B cell (primary cell): ENCODE results near the gene PPP2R2B. TPM values are rescaled to one million over a fixed set of nuclear protein-coding genes. Genes with fewer than 3 reads are reported as not detected.

ENCODE experiments used
- ATAC-seq: fragments of 200-7000 bp; cut with Tn5 transposase; one replicate; pipeline ENCODE4 v1.10.0; 2021; ENCODE audit warnings: low read depth, mild to moderate bottlenecking, moderate number of reproducible peaks, moderate library complexity
- CTCF ChIA-PET: fragments of 350-600 bp; sonication (Branson Sonifier 250); formaldehyde crosslinking; loops from one replicate; lab custom pipeline; 2021; ENCODE audit warnings: antibody characterized with exemption, inconsistent platforms; lab: Charles Lee
- POLR2A ChIA-PET: fragments of 350-600 bp; sonication (Branson Sonifier 250); formaldehyde crosslinking; loops from one replicate; lab custom pipeline; 2021; ENCODE audit warnings: antibody characterized with exemption; lab: Charles Lee
- DNase-seq: peaks from one replicate; pipeline ENCODE4 v3.0.0; 2013
- H2AFZ ChIP-seq: 2 replicates; pipeline ENCODE4 v1.6.1; 2012; ENCODE audit warnings: mild to moderate bottlenecking, low read depth, low read length; ENCODE audit not compliant: insufficient read depth, poor library complexity, severe bottlenecking
- H3K27ac ChIP-seq, 2 donors: 1 replicate in 1 of 2; 2 replicates in 1 of 2; pipeline ENCODE4 v1.5.1; 2012 to 2013; ENCODE audit warnings: low read length in 2 of 2, mild to moderate bottlenecking in 2 of 2, moderate library complexity in 1 of 2
- H3K27me3 ChIP-seq, 4 experiments: fragments of 200-600 bp in 1 of 4; sonication (generic) in 1 of 4; replicated peaks in 1 of 4; 1 replicate in 2 of 4; 2 replicates in 2 of 4; pipeline versions ENCODE4 v1.6.1 to v1.7.0; 2013 to 2016; ENCODE audit warnings: low read length in 3 of 4, mild to moderate bottlenecking in 2 of 4, mixed read lengths in 1 of 4, moderate library complexity in 1 of 4; ENCODE audit not compliant: insufficient read depth in 4 of 4, control insufficient read depth in 3 of 4; ENCODE audit errors: control extremely low read depth in 1 of 4
- H3K36me3 ChIP-seq, 2 experiments: replicated peaks in 1 of 2; 1 replicate in 1 of 2; 2 replicates in 1 of 2; pipeline versions ENCODE4 v1.6.1 to v1.7.1; 2013; ENCODE audit warnings: low read length in 1 of 2; ENCODE audit not compliant: insufficient read depth in 2 of 2, control insufficient read depth in 1 of 2; ENCODE audit errors: control extremely low read depth in 1 of 2, extremely low read depth in 1 of 2
- H3K4me1 ChIP-seq, 2 donors: fragments of 200-600 bp in 1 of 2; sonication (generic) in 1 of 2; 1 replicate in 1 of 2; 2 replicates in 1 of 2; pipeline versions ENCODE4 v1.5.1 to v1.6.1; 2013 to 2017; ENCODE audit warnings: low read length in 2 of 2; ENCODE audit not compliant: control insufficient read depth in 2 of 2, insufficient read depth in 2 of 2
- H3K4me2 ChIP-seq: replicated peaks from 2 replicates; pipeline ENCODE3; 2012; ENCODE audit warnings: mild to moderate bottlenecking, low read depth, low read length; ENCODE audit not compliant: poor library complexity, severe bottlenecking
- H3K4me3 ChIP-seq, 5 experiments: fragments of 200-600 bp in 1 of 5; sonication (generic) in 1 of 5; 1 replicate in 3 of 5; 2 replicates in 2 of 5; pipeline versions ENCODE4 v1.5.1 to v1.7.0; 2011 to 2016; ENCODE audit warnings: low read length in 4 of 5, mild to moderate bottlenecking in 4 of 5, low read depth in 2 of 5, control low read depth in 1 of 5, moderate library complexity in 1 of 5; ENCODE audit not compliant: insufficient read depth in 1 of 5; ENCODE audit errors: control extremely low read depth in 1 of 5, extremely low read depth in 1 of 5
- H3K79me2 ChIP-seq: fragments of 200-600 bp; sonication (generic); one replicate; pipeline ENCODE4 v1.6.0; 2016; ENCODE audit warnings: low read length; ENCODE audit not compliant: control insufficient read depth, insufficient read depth
- H3K9ac ChIP-seq: fragments of 200-600 bp; sonication (generic); 2 replicates; pipeline ENCODE4 v1.6.1; 2017; ENCODE audit warnings: mild to moderate bottlenecking, low read length, moderate library complexity
- H3K9me3 ChIP-seq, 3 donors: one replicate each; pipeline versions ENCODE4 v1.6.1 to v1.7.1; 2013; ENCODE audit warnings: low read length in 2 of 3; ENCODE audit not compliant: control insufficient read depth in 2 of 3, insufficient read depth in 1 of 3; ENCODE audit errors: control extremely low read depth in 1 of 3
- H4K20me1 ChIP-seq: 2 replicates; pipeline ENCODE4 v1.6.0; 2012; ENCODE audit warnings: mild to moderate bottlenecking, low read length; ENCODE audit not compliant: insufficient read depth, control insufficient read depth, poor library complexity, severe bottlenecking
- H3K27ac Mint-ChIP-seq: one replicate; pipeline ENCODE4 v1.8.0; 2021; ENCODE audit warnings: mixed read lengths
- H3K27me3 Mint-ChIP-seq: one replicate; pipeline ENCODE4 v1.8.0; 2021; ENCODE audit warnings: mixed read lengths
- H3K4me1 Mint-ChIP-seq: one replicate; pipeline ENCODE4 v1.8.0; 2021; ENCODE audit warnings: mixed read lengths
- H3K4me3 Mint-ChIP-seq: one replicate; pipeline ENCODE4 v1.8.0; 2021; ENCODE audit warnings: mixed read lengths
- H3K9me3 Mint-ChIP-seq: one replicate; pipeline ENCODE4 v1.8.0; 2022; ENCODE audit warnings: mixed read lengths; ENCODE audit not compliant: insufficient read depth
- EZH2 ChIP-seq: IDR thresholded peaks from 2 replicates; pipeline ENCODE4 v1.6.1; 2012; ENCODE audit warnings: borderline replicate concordance, low read depth, mild to moderate bottlenecking, moderate library complexity, low read length; ENCODE audit not compliant: insufficient read depth, poor library complexity, severe bottlenecking
- WGBS: methylation state at CpG from one replicate; pipeline ENCODE4 v1.1.5; 2013; ENCODE audit warnings: missing lambda C conversion rate; ENCODE audit not compliant: insufficient coverage; 5-methylcytosine and 5-hydroxymethylcytosine counted together
- intact Hi-C: fragments of 100-400 bp; cut with micrococcal nuclease; formaldehyde crosslinking; loops from one replicate; pipeline ENCODE4 v1.10.0; 2022
- polyA plus RNA-seq: library from polyadenylated mRNA; depleted of rRNA; stranded (reverse); fragments of >200 nt; gene quantifications from 2 replicates; pipeline ENCODE4 v1.2.3, GENCODE V29; 2012
- total RNA-seq, 2 donors: library from RNA; stranded (reverse); fragments of 120-200 nt in 1 of 2; gene quantifications; 1 replicate in 1 of 2; 2 replicates in 1 of 2; pipeline versions ENCODE4 v1.2.3 to v1.2.4, GENCODE V29; 2013 to 2022
- TF ChIP-seq, protein P1 (sequence below): fragments of 200-600 bp; IDR thresholded peaks from one replicate; pipeline ENCODE4 v1.8.0; 2022; ENCODE audit warnings: antibody characterized with exemption, mild to moderate bottlenecking

The PPP2R2B gene
- total and polyA plus RNA-seq, 2 donors (not counting 1 experiment from before 2014, with no cell fraction given) = 0.03 TPM; not detected in 1

DNA sequence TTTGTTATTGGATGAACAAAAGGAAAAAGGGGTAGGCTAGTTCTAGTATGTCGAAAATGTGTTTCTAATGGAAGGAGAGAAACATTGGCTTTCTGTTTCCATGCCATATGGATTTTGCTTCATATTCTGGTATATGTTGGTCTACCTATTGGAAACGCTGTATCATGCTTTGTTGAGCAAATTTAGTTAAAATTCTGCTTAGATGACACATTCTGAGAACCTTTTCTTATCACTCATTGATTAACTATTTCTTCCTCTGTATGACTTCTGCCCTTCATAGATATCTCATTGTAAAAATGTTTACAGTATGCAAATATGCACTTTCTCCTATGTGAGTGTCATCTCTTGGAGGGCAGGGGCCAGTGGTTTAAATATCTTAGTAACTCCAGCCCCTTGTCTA lies 293.8 kb downstream of the PPP2R2B start:
- H3K27me3 Mint-ChIP-seq = peaks cover 6% of the 10 kb centered on the region
- WGBS = 67% methylated on average over 1 of the region's 2 CpGs
- H3K9me3 ChIP-seq = peaks cover 0 to 3% (median 0%) of the 10 kb centered on the region in 3 donors
- DNase-seq (no peak), ATAC-seq (no peak)
- H3K27ac Mint-ChIP-seq = no peak overlapping the region
- H4K20me1 ChIP-seq = no peaks in the 10 kb centered on the region
- no peaks in the 10 kb centered on the region for H3K79me2 ChIP-seq
- no peak overlapping the region for H3K4me2 ChIP-seq
- H3K36me3 ChIP-seq = no peaks in the 10 kb centered on the region
- no peaks in the 10 kb centered on the region for H3K9me3 Mint-ChIP-seq
- no peaks in the 10 kb centered on the region for H3K27me3 ChIP-seq
- intact Hi-C loops = no loop called here
- ChIA-PET POLR2A (no interaction called here), CTCF (no interaction called here)
- no peak overlapping the region for H3K4me3 Mint-ChIP-seq
- TF ChIP-seq, protein P1, sequence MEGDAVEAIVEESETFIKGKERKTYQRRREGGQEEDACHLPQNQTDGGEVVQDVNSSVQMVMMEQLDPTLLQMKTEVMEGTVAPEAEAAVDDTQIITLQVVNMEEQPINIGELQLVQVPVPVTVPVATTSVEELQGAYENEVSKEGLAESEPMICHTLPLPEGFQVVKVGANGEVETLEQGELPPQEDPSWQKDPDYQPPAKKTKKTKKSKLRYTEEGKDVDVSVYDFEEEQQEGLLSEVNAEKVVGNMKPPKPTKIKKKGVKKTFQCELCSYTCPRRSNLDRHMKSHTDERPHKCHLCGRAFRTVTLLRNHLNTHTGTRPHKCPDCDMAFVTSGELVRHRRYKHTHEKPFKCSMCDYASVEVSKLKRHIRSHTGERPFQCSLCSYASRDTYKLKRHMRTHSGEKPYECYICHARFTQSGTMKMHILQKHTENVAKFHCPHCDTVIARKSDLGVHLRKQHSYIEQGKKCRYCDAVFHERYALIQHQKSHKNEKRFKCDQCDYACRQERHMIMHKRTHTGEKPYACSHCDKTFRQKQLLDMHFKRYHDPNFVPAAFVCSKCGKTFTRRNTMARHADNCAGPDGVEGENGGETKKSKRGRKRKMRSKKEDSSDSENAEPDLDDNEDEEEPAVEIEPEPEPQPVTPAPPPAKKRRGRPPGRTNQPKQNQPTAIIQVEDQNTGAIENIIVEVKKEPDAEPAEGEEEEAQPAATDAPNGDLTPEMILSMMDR = no peak
- no peaks in the 10 kb centered on the region for H3K4me1 ChIP-seq
- H3K27ac ChIP-seq = no peak overlapping the region
- H3K4me1 Mint-ChIP-seq = no peaks in the 10 kb centered on the region
- H3K9ac ChIP-seq = no peak overlapping the region
- no peak overlapping the region for H2AFZ ChIP-seq
- H3K4me3 ChIP-seq = no peak overlapping the region

DNA sequence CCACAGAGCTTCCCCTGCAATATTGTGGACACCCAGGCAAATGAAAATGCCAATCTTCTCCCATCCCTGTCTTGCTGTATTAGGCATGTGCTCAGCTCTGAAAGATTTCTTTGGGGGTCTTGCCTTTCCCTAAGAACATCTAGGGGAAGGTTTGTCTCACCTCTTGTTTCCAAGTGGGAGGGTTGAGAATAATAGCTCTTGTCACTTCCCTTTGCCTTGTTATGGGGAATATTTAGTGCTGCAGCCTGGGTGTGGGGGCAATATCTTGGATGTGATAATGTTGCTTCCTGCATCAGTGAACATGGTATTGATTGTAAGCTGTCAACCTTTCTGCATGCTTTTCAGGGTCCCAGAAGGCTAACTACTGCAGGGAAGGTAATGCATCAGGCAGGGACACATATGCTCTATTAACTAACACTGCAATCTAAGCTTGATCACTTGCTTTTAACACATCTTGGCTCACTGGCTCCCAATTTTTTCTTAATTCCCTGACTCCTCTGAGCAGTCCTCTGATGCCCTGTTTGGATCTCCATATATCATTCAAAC lies 296.4 kb downstream of the PPP2R2B start:
- Histone ChIP-seq H3K4me3 (no peak overlapping the region), H3K4me1 (no peaks in the 10 kb centered on the region), H3K36me3 (no peaks in the 10 kb centered on the region), H3K9ac (no peak overlapping the region), H3K4me2 (no peak overlapping the region), H4K20me1 (no peaks in the 10 kb centered on the region), H3K79me2 (no peaks in the 10 kb centered on the region), H3K27me3 (no peaks in the 10 kb centered on the region), H3K27ac (no peak overlapping the region), H2AFZ (no peak overlapping the region), H3K9me3 (peaks cover 0 to 3% (median 0%) of the 10 kb centered on the region in 3 donors)
- POLR2A ChIA-PET = no interaction called here
- intact Hi-C loops = no loop called here
- Mint-ChIP-seq H3K4me3 (no peak overlapping the region), H3K4me1 (no peaks in the 10 kb centered on the region), H3K27me3 (peaks cover 6% of the 10 kb centered on the region), H3K9me3 (no peaks in the 10 kb centered on the region), H3K27ac (no peak overlapping the region)
- no peak for DNase-seq
- CTCF ChIA-PET = no interaction called here
- ATAC-seq = no peak
- no peak for TF ChIP-seq EZH2
- TF ChIP-seq, protein P1 = no peak
